Measurements from ENCODE around the gene APOL6.

DNA sequence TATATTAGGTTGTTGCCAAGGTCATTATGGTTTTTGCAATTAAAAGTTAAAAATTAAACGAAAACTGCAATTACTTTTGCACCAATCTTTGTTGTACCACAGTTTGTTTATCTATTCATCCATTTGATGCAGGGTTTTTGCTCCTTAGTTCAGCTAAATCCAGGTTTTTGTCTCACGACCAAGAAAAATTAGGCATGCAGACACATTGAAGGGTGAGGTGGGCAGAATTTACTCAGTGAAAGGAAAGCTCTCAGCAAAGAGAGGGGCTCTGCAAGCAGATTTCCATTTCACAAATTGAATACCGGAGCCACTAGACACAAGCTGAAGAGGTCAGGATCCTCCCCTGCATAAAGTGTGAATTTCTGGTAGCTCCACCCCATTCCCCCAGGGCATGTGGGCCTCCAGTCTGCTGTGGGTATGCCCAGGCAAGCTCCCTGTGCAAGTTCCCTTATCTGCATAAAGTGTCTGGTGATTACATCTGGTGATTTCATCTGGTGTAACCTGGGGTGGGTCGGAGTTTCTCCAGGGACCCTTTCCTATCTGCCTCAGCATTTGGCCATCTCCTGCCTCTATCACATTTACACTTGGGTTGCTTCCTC, 33.3 kb downstream of the APOL6 start:
- TF ChIP-seq, protein P1, sequence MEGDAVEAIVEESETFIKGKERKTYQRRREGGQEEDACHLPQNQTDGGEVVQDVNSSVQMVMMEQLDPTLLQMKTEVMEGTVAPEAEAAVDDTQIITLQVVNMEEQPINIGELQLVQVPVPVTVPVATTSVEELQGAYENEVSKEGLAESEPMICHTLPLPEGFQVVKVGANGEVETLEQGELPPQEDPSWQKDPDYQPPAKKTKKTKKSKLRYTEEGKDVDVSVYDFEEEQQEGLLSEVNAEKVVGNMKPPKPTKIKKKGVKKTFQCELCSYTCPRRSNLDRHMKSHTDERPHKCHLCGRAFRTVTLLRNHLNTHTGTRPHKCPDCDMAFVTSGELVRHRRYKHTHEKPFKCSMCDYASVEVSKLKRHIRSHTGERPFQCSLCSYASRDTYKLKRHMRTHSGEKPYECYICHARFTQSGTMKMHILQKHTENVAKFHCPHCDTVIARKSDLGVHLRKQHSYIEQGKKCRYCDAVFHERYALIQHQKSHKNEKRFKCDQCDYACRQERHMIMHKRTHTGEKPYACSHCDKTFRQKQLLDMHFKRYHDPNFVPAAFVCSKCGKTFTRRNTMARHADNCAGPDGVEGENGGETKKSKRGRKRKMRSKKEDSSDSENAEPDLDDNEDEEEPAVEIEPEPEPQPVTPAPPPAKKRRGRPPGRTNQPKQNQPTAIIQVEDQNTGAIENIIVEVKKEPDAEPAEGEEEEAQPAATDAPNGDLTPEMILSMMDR (IDR thresholded peaks at IDR 0.05): no peak
- no peak for TF ChIP-seq EZH2 (IDR thresholded peaks at IDR 0.05)
